Hematopoietic multipotent progenitor cell (in vitro differentiated cells): Measurements from ENCODE around the gene PDLIM4. TPM values are rescaled to one million over a fixed set of nuclear protein-coding genes. Genes with fewer than 3 reads are reported as not detected.

Source experiments
- DNase-seq, 3 donors: peaks; one replicate each; pipeline ENCODE4 v3.0.0-alpha.2; 2011 to 2015; ENCODE audit warnings: low read depth in 2 of 3, low spot score in 2 of 3
- total RNA-seq: library from RNA; depleted of rRNA; stranded (reverse); fragments of >200 nt; gene quantifications from one replicate; pipeline ENCODE4 v1.2.3, GENCODE V29; 2012

The PDLIM4 gene
- total RNA-seq, 1 donor: 1.6 TPM

DNA sequence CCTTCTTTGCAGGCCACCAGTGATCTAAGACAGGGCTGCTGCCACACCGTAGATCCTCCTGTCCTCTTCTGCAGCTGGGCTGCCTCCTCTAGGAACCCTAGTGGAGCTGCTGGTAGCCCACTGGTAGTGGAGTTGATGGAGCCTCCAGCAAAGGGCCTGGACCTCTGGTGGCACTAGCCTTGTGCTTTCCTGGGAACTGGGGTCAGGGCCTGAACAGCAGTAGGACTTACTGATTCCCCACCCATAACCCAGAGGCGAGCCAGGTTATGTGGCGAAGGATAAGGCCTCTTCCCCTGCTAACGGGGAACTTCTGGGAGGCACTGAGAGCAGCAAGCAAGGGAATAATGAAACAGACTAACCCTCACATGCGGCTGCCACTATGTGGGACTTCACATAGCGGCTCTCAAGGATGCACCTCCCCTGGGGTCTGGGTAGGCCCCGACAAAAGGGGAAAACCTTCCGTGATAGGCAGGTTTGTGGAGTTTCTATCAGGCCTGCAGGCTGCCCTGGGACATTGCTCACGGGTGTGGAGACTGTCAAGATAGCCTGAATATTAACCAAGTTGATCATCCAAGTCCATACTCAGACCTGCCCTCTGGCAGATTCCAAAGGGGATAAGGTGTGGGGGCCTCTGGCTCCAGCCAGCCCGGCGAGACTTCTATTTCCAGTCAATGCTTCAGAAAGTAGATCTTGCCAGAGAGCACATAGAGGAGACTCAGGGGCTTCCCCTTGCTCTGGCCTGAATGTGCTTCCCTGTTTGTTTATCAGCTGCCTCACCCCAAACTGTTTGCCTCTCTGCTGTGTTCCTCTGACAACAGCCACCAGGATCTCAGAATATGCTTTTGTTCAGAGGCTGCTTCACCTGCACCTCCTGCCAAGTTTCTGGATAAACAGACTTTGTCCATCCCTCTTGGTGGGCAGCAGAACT is 44.1 kb downstream of the PDLIM4 start:
- peak in 1 of 3 donors; percentile 14 for DNase-seq

DNA sequence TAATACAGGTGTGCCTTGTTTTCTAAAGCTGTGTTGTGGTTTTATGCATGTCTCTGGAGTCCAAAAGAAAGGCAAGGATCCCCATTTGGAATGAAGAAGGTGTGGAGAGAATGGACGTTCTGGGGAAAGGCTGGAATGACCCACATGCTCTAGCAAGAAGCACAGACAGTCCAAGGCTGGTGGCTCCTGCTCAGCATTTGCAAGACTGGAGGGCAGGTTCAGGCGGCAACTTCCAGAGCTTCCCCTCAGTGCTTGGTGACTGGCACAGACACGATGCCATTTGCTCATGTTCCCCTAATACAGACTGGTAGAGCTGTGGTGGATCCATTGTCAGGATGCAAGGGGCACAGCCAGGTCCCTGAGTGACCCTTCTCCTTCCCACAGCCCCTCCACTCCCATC is 44.9 kb downstream of the PDLIM4 start:
- DNase-seq: no peak

DNA sequence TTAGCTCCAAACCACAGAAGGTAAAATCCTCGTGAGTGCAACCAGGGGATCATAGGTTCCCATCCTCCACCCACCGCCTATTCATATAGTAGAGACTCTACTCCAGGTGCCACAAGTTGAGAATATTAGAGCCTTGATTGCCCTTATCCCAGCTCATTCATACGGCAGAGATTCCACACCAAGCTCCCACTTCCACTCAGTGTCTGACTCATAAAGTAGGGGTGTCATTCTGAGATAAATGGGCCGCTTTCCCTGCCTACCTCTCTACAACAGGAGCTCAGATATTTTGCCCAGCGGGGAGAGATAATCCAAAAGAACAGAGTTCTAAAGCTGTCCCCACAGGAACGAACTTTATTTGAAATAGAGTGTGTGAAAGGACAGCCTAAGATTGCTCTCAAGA is 46.1 kb downstream of the PDLIM4 start:
- no peak for DNase-seq

DNA sequence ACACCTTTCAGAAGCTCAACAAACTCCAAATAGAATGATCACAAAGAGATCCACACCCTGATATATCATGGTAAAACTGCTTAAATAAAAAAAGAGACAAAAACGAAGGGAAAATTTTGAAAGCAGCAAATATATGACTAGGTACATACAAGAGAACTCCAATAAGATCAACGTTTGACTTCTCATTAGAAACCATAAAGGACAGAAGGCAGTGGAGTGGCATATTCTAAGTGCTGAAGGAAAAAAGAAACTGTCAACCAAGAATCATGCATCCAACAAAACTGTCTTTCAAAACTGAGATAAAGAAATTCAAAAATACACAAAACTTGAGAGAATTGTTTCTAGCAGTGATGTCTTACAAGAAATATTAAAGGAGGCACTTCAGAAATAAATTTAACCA is 47.9 kb downstream of the PDLIM4 start:
- DNase-seq: no peak

DNA sequence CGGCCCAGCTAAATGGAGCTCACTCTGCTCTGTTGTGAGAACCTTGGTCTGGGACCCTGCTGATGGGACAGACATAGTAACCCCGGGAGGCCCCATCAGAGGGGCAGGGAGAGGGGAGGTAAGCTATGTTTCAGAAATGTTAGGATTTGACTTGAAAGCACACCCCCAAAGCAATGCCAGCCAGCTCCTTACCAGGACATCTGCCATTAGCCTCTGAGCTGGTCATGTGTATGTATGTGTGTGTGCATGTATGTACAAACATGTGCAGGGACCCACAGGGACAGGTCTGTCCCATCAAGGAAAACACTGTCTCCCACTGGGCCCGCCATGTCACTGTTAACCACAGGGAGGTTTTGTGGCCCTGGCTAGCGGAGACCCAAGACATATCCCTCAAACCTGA is 51.2 kb downstream of the PDLIM4 start:
- no peak for DNase-seq

DNA sequence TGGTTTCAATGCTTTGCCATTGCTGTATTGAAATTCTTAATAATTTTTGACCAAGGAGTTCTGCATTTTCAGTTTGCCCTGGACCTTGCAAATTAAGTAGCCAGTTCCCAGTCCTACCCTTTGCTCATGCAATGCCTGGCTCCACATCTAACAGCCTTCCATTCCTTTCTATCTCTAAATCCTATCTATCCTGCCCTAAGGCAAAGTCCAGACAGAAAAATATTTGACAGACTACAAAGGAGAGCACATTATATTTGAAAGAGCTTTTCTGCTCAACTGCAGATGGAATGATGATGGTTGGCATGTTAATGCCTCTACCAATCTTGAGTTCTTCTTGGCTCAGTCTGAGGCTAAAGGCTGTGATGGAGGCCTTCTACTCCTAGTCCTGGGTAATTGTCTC is 52.2 kb downstream of the PDLIM4 start:
- DNase-seq: no peak

DNA sequence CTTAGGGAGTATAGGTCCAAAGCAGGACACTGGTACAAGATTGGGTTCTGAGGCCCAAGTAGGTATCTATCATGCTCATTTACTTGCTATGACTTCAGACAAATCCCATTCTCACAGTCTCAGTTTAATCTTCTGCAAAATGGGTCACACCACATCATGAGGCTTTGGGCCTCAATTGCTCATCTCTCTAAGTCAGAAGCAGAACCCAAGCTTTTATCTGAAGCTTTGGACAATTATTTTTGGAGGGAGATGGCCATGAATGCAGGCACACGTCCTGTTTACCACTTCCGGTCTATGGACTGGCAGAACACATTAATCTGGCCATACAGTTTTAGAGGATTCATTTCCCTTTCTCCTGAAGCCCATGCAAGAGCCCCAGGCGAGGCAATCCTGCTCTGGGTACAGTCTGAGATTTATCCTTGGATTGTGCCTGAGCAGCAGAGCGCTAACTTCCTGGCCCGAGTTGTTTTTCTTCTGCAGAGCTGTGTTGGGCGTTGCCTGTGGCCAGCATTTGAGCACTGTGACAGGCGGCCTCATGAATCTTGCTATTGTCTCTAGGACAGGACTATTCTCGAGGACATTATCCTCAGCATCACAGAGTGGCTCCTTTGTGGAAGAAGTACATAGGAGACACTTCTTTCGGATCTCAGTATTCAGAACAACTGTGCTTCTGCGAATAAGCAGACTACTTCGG is 52.8 kb downstream of the PDLIM4 start:
- no peak for DNase-seq

DNA sequence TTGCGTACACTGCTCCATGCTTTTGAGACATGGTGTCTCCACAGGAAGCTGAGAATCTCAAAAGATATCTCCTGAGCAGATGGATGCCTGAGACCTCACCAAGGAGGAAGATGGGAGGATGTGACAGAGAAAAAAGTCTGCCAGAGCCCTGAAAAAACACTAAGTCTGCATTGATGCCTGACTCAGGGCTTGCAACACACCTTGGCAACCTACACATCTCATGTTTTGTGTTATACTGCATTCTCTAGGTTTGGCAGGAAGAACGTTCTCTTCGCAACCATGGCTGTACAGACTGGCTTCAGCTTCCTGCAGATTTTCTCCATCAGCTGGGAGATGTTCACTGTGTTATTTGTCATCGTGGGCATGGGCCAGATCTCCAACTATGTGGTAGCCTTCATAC is 55.9 kb downstream of the PDLIM4 start:
- DNase-seq: no peak

DNA sequence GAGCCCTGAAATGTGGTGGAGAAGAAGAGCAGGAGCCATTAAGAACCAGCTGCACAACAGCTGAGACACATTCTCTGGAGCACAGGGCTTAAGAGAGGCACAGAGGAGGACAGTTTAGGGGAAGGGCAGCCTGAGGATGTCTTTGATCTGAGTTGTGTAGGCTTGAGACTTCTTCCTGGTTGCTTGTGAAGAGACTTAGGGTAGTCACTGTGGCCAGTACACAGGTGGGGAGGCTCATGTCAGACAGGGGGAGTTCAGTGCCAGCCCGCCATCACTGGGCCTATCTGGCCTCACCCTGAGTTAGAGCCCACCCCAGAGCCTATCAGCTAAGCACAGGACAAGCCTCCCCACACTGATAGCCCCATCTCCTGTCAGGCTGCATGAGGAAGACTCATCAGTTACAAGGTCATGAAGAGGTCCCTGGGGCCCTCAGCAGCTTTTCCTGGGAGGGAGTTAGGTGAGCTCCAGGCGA is 56.5 kb downstream of the PDLIM4 start:
- DNase-seq: no peak

DNA sequence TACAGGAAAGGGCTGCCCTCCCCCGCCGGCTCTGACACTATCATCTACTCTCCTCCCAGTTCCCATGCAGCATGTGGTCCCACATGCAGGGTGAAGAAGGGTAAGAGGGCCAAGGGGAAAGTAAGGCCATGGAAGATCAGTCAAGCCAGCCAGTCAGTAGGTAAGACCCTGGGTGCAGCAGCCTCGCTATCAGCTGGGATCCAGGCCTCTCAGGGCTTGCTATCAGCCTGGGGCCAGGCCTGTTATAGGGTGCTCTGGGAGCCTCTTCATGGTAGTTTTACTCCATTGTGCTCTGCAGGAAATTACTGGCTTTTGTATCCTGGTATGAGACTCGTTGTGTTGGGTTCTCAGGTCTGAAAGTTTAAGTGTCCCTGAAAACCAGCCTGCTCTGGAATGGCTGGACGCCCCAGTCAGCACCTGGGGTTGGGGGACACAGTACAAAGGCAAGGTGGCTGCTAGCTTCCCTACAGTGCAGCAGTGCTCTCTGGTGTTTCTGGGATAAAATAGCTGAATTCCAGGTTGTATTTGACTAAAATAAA is 58.1 kb downstream of the PDLIM4 start:
- DNase-seq: no peak

DNA sequence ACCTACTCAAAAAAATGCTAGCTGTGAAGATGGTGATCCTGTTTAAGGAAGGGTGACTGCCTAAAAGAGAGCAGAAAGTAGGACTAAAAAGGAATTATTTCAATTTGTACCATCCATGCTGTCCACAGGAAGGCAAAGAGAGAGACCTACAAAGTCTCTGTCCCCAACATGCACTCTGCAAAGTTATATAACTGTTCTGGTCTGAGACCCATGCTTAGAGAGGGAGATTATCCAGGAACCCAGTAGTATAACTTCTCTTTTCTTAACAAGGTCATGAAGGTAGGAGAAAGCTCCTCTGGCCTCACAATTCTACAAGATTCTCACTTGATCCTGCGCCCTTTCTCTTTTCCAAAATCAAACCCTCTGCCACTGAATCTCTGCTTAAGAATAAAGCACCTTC is 62.5 kb downstream of the PDLIM4 start:
- no peak for DNase-seq

DNA sequence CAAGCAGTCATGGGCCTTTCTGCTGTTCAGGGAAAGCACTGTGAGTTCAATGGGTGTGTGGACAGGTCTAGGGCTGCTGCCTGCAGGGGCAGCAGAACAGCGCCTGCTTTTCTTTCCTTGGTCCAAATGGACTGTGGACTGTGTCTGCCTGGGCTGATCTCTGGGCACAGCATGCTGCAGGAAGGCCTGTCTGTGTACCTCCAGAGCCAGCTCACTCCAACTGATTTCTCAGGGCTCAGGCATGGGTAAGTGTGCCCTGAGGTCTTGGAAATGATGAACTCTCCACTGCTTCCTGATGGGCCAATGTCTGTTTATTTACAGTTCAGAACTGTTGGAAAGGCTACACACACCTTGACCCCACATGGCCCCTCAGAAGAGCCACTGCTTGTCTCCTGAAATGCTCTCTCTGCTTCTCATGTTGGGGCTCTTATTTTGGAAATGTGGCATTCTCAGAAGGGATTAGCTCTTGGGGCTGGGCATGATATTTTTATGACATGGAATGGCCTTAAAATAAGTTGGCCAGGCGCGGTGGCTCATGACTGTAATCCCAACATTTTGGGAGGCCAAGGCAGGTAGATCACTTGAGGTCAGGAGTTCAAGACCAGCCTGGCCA is 63.7 kb downstream of the PDLIM4 start:
- DNase-seq: no peak

DNA sequence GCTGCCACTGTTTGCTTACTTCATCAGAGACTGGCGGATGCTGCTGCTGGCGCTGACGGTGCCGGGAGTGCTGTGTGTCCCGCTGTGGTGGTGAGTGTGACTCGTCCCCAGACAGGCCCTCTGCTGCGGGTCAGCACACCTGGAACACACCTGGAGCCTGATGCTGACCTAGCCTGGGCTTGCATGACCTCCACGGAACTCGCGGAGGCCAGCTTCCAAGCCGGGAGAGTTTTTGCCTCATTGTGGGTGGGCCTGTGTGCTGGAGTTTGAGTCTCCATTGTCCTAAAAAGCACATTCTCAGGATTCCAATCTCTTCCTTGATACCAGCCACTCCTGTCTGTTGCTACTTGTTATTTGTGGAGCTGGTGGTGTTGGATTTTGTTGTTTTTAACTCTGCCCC is 64.8 kb downstream of the PDLIM4 start:
- no peak for DNase-seq

Other genes starting within 250 kb of the PDLIM4 start
- 0.27 TPM for gene ACSL6, start 246.0 kb upstream of the PDLIM4 start, total RNA-seq
- gene IL3, start 197.0 kb upstream of the PDLIM4 start, total RNA-seq: not detected
- gene CSF2, start 183.9 kb upstream of the PDLIM4 start, total RNA-seq: not detected
- gene P4HA2, start 29.8 kb upstream of the PDLIM4 start, total RNA-seq: 0.54 TPM
- 7.3 TPM for gene SLC22A4, start 36.7 kb downstream of the PDLIM4 start, total RNA-seq
- 12.9 TPM for gene SLC22A5, start 112.0 kb downstream of the PDLIM4 start, total RNA-seq
- 181 TPM for gene IRF1, start 233.1 kb downstream of the PDLIM4 start, total RNA-seq